ENCODE measurements around the gene RAB5B.

DNA sequence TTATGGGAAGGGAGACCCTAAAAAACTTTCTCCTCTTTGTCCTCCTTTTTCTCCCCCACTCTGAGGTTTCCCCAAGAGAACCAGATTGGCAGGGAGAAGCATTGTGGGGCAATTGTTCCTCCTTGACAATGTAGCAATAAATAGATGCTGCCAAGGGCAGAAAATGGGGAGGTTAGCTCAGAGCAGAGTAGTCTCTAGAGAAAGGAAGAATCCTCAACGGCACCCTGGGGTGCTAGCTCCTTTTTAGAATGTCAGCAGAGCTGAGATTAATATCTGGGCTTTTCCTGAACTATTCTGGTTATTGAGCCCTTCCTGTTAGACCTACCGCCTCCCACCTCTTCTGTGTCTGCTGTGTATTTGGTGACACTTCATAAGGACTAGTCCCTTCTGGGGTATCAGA, 63.3 kb downstream of the RAB5B start:
- TF ChIP-seq, protein P1, sequence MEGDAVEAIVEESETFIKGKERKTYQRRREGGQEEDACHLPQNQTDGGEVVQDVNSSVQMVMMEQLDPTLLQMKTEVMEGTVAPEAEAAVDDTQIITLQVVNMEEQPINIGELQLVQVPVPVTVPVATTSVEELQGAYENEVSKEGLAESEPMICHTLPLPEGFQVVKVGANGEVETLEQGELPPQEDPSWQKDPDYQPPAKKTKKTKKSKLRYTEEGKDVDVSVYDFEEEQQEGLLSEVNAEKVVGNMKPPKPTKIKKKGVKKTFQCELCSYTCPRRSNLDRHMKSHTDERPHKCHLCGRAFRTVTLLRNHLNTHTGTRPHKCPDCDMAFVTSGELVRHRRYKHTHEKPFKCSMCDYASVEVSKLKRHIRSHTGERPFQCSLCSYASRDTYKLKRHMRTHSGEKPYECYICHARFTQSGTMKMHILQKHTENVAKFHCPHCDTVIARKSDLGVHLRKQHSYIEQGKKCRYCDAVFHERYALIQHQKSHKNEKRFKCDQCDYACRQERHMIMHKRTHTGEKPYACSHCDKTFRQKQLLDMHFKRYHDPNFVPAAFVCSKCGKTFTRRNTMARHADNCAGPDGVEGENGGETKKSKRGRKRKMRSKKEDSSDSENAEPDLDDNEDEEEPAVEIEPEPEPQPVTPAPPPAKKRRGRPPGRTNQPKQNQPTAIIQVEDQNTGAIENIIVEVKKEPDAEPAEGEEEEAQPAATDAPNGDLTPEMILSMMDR (IDR thresholded peaks at IDR 0.05): no peak
- no peak for TF ChIP-seq EP300 (IDR thresholded peaks at IDR 0.05)

Data from ovary (tissue), 3 donors.